T1000 (cell line): ENCODE data around the gene ZCCHC7.

ENCODE experiments used
- DNase-seq: peaks from one replicate; lab custom pipeline; 2025; ENCODE audit warnings: mixed read lengths; lab: John Stamatoyannopoulos, UW

The ZCCHC7 gene

GRCh38 chr9:37405350-37405749, 285.0 kb downstream of the ZCCHC7 start:
- no peak for DNase-seq

- DNase-seq, result no peak
Observed at GRCh38 chr9:37405764-37406380, 285.5 kb downstream of the ZCCHC7 start.

GRCh38 chr9:37406603-37407401, 286.4 kb downstream of the ZCCHC7 start:
- DNase-seq, result no peak

GRCh38 chr9:37407468-37407867, 287.1 kb downstream of the ZCCHC7 start:
- DNase-seq, result no peak
